Measurements from ENCODE around the gene LMTK3.
A peak's percentile ranks its signal among the peaks of the same experiment; 100 is the strongest.

The LMTK3 gene

GRCh38 chr19:48513289-48514122 lies 1.9 kb upstream of the LMTK3 start:
- POLR2A ChIA-PET = interaction anchor here (0.5 kb wide), 1 partner anchor 67 kb away, joined by 4 read pairs; no protein-coding TSS in a partner anchor
- Histone ChIP-seq H3K27me3 (replicated peaks in 2 of 5; ENCODE audit: control insufficient read depth in 4 of 5, insufficient read depth in 5 of 5, low read length in 4 of 5) (peaks cover 6 to 28% (median 16%) of the 10 kb centered on the region in 5 experiments), H3K36me3 (ENCODE audit: control insufficient read depth in 4 of 4, insufficient read depth in 4 of 4, low read length in 3 of 4) (no peaks in the 10 kb centered on the region), H3K4me3 (ENCODE audit: control insufficient read depth in 1 of 7, extremely low read depth in 1 of 7, insufficient read depth in 4 of 7, low read depth in 2 of 7, low read length in 6 of 7) (peak overlapping the region; percentile 51 to 84 (median 71)), H3K27ac (ENCODE audit: insufficient read depth in 1 of 2, low read depth in 1 of 2, low read length in 2 of 2, poor library complexity in 1 of 2, severe bottlenecking in 2 of 2) (no peak overlapping the region), H3K9me3 (ENCODE audit: control extremely low read depth in 1 of 5, control insufficient read depth in 4 of 5, insufficient read depth in 2 of 5, low read depth in 1 of 5, low read length in 4 of 5) (no peaks in the 10 kb centered on the region), H3K4me1 (ENCODE audit: control extremely low read depth in 1 of 4, control insufficient read depth in 4 of 4, insufficient read depth in 4 of 4, low read length in 3 of 4) (peaks cover 0 to 18% (median 11%) of the 10 kb centered on the region in 4 experiments)
- WGBS (ENCODE audit: insufficient coverage) = 2% methylated on average over 46 of the region's 54 CpGs
- CTCF ChIA-PET = interaction anchor here (0.7 to 1.9 kb wide), 4 partner anchors 20 to 69 kb away, joined by 3 to 6 read pairs (median 4); no protein-coding TSS in a partner anchor
- DNase-seq = peak; percentile 72 to 89 (median 81)

GRCh38 chr19:48512504-48513288 lies 1.1 kb upstream of the LMTK3 start:
- peaks cover 6 to 28% (median 16%) of the 10 kb centered on the region in 5 experiments for H3K27me3 ChIP-seq (replicated peaks in 2 of 5; ENCODE audit: control insufficient read depth in 4 of 5, insufficient read depth in 5 of 5, low read length in 4 of 5)
- ChIA-PET POLR2A (no interaction called here), CTCF (interaction anchor here (1.0 to 1.1 kb wide), 2 partner anchors 25 to 71 kb away, joined by 3 read pairs; no protein-coding TSS in a partner anchor)
- no peaks in the 10 kb centered on the region for H3K36me3 ChIP-seq (ENCODE audit: control insufficient read depth in 4 of 4, insufficient read depth in 4 of 4, low read length in 3 of 4)
- H3K27ac ChIP-seq (ENCODE audit: insufficient read depth in 1 of 2, low read depth in 1 of 2, low read length in 2 of 2, poor library complexity in 1 of 2, severe bottlenecking in 2 of 2) = no peak overlapping the region
- H3K4me1 ChIP-seq (ENCODE audit: control extremely low read depth in 1 of 4, control insufficient read depth in 4 of 4, insufficient read depth in 4 of 4, low read length in 3 of 4) = peaks cover 0 to 18% (median 11%) of the 10 kb centered on the region in 4 experiments
- H3K4me3 ChIP-seq (ENCODE audit: control insufficient read depth in 1 of 7, extremely low read depth in 1 of 7, insufficient read depth in 4 of 7, low read depth in 2 of 7, low read length in 6 of 7) = peak overlapping the region in 3 of 7 experiments; percentile 71 to 84 (median 75)
- 63% methylated on average over 8 of the region's 19 CpGs for WGBS (ENCODE audit: insufficient coverage)
- peak in 1 of 3 donors; percentile 26 for DNase-seq
- no peaks in the 10 kb centered on the region for H3K9me3 ChIP-seq (ENCODE audit: control extremely low read depth in 1 of 5, control insufficient read depth in 4 of 5, insufficient read depth in 2 of 5, low read depth in 1 of 5, low read length in 4 of 5)

- no peak for DNase-seq
- ChIA-PET POLR2A (no interaction called here), CTCF (interaction anchor here (1.0 kb wide), 1 partner anchor 73 kb away, joined by 3 read pairs; no protein-coding TSS in a partner anchor)
- peak overlapping the region in 1 of 7 experiments; percentile 71 for H3K4me3 ChIP-seq (ENCODE audit: control insufficient read depth in 1 of 7, extremely low read depth in 1 of 7, insufficient read depth in 4 of 7, low read depth in 2 of 7, low read length in 6 of 7)
- no peak overlapping the region for H3K27ac ChIP-seq (ENCODE audit: insufficient read depth in 1 of 2, low read depth in 1 of 2, low read length in 2 of 2, poor library complexity in 1 of 2, severe bottlenecking in 2 of 2)
- WGBS (ENCODE audit: insufficient coverage) = 1% methylated on average over 21 of the region's 32 CpGs
- H3K9me3 ChIP-seq (ENCODE audit: control extremely low read depth in 1 of 5, control insufficient read depth in 4 of 5, insufficient read depth in 2 of 5, low read depth in 1 of 5, low read length in 4 of 5) = no peaks in the 10 kb centered on the region
- H3K36me3 ChIP-seq (ENCODE audit: control insufficient read depth in 4 of 4, insufficient read depth in 4 of 4, low read length in 3 of 4) = no peaks in the 10 kb centered on the region
- H3K27me3 ChIP-seq (replicated peaks in 2 of 5; ENCODE audit: control insufficient read depth in 4 of 5, insufficient read depth in 5 of 5, low read length in 4 of 5) = peaks cover 6 to 28% (median 16%) of the 10 kb centered on the region in 5 experiments
- peaks cover 0 to 18% (median 11%) of the 10 kb centered on the region in 4 experiments for H3K4me1 ChIP-seq (ENCODE audit: control extremely low read depth in 1 of 4, control insufficient read depth in 4 of 4, insufficient read depth in 4 of 4, low read length in 3 of 4)
Observed at GRCh38 chr19:48511321-48511731, 309 bp downstream of the LMTK3 start.

- H3K9me3 ChIP-seq (ENCODE audit: control extremely low read depth in 1 of 5, control insufficient read depth in 4 of 5, insufficient read depth in 2 of 5, low read depth in 1 of 5, low read length in 4 of 5) = no peaks in the 10 kb centered on the region
- DNase-seq = peak; percentile 51 to 65 (median 61)
- no peak overlapping the region for H3K27ac ChIP-seq (ENCODE audit: insufficient read depth in 1 of 2, low read depth in 1 of 2, low read length in 2 of 2, poor library complexity in 1 of 2, severe bottlenecking in 2 of 2)
- peak overlapping the region in 4 of 7 experiments; percentile 20 to 71 (median 50) for H3K4me3 ChIP-seq (ENCODE audit: control insufficient read depth in 1 of 7, extremely low read depth in 1 of 7, insufficient read depth in 4 of 7, low read depth in 2 of 7, low read length in 6 of 7)
- peaks cover 0 to 18% (median 11%) of the 10 kb centered on the region in 4 experiments for H3K4me1 ChIP-seq (ENCODE audit: control extremely low read depth in 1 of 4, control insufficient read depth in 4 of 4, insufficient read depth in 4 of 4, low read length in 3 of 4)
- H3K36me3 ChIP-seq (ENCODE audit: control insufficient read depth in 4 of 4, insufficient read depth in 4 of 4, low read length in 3 of 4) = no peaks in the 10 kb centered on the region
- WGBS (ENCODE audit: insufficient coverage) = 8% methylated on average over 19 of the region's 24 CpGs
- POLR2A ChIA-PET = no interaction called here
- H3K27me3 ChIP-seq (replicated peaks in 2 of 5; ENCODE audit: control insufficient read depth in 4 of 5, insufficient read depth in 5 of 5, low read length in 4 of 5) = peaks cover 6 to 28% (median 16%) of the 10 kb centered on the region in 5 experiments
- CTCF ChIA-PET = interaction anchor here (2.8 kb wide), 1 partner anchor 79 kb away, joined by 8 read pairs; no protein-coding TSS in a partner anchor
Observed at GRCh38 chr19:48510421-48511268, 990 bp downstream of the LMTK3 start.

GRCh38 chr19:48509467-48510194 lies 2.0 kb downstream of the LMTK3 start:
- CTCF ChIA-PET = interaction anchor here (1.1 to 2.8 kb wide), 4 partner anchors 16 to 238 kb away, joined by 3 to 10 read pairs (median 7); no protein-coding TSS in a partner anchor
- no peaks in the 10 kb centered on the region for H3K9me3 ChIP-seq (ENCODE audit: control extremely low read depth in 1 of 5, control insufficient read depth in 4 of 5, insufficient read depth in 2 of 5, low read depth in 1 of 5, low read length in 4 of 5)
- H3K27me3 ChIP-seq (replicated peaks in 2 of 5; ENCODE audit: control insufficient read depth in 4 of 5, insufficient read depth in 5 of 5, low read length in 4 of 5) = peaks cover 6 to 28% (median 16%) of the 10 kb centered on the region in 5 experiments
- peaks cover 0 to 18% (median 11%) of the 10 kb centered on the region in 4 experiments for H3K4me1 ChIP-seq (ENCODE audit: control extremely low read depth in 1 of 4, control insufficient read depth in 4 of 4, insufficient read depth in 4 of 4, low read length in 3 of 4)
- 93% methylated on average over 11 of the region's 12 CpGs for WGBS (ENCODE audit: insufficient coverage)
- H3K4me3 ChIP-seq (ENCODE audit: control insufficient read depth in 1 of 7, extremely low read depth in 1 of 7, insufficient read depth in 4 of 7, low read depth in 2 of 7, low read length in 6 of 7) = no peak overlapping the region
- no peaks in the 10 kb centered on the region for H3K36me3 ChIP-seq (ENCODE audit: control insufficient read depth in 4 of 4, insufficient read depth in 4 of 4, low read length in 3 of 4)
- H3K27ac ChIP-seq (ENCODE audit: insufficient read depth in 1 of 2, low read depth in 1 of 2, low read length in 2 of 2, poor library complexity in 1 of 2, severe bottlenecking in 2 of 2) = no peak overlapping the region
- POLR2A ChIA-PET = no interaction called here
- DNase-seq = no peak
